Esophagus squamous epithelium (tissue), 5 donors: Measurements from ENCODE around the gene GIPC2. TPM values are rescaled to one million over a fixed set of nuclear protein-coding genes. Genes with fewer than 3 reads are reported as not detected.
"Not testable (repeated sequence)": the region's sequence is repeated elsewhere in the genome, so short reads cannot be mapped to it uniquely, and the experiment has no call there.

ENCODE experiments used
- DNase-seq: peaks from one replicate; lab custom pipeline; 2025; lab: John Stamatoyannopoulos, UW
- H3K27ac ChIP-seq, 4 donors: fragments of 200-600 bp; sonication (generic); one replicate each; pipeline ENCODE4 v1.5.1; 2016 to 2019; ENCODE audit warnings: mild to moderate bottlenecking in 1 of 4
- H3K27me3 ChIP-seq, 4 donors: fragments of 200-600 bp; sonication (generic); 1 replicate in 3 of 4; 2 replicates in 1 of 4; pipeline versions ENCODE4 v1.5.1 to v1.6.0; 2017 to 2021; ENCODE audit warnings: antibody characterized with exemption in 1 of 4
- H3K36me3 ChIP-seq, 3 donors: fragments of 200-600 bp; sonication (generic); one replicate each; pipeline ENCODE4 v1.5.1; 2016 to 2019
- H3K4me1 ChIP-seq, 3 donors: fragments of 200-600 bp; sonication (generic); one replicate each; pipeline ENCODE4 v1.5.1; 2017 to 2019
- H3K4me3 ChIP-seq, 4 donors: fragments of 200-600 bp; sonication (generic); 1 replicate in 3 of 4; 2 replicates in 1 of 4; pipeline ENCODE4 v1.5.1; 2016 to 2019; ENCODE audit warnings: mild to moderate bottlenecking in 2 of 4, moderate library complexity in 1 of 4
- H3K9me3 ChIP-seq, 3 donors: fragments of 200-600 bp; sonication (generic); one replicate each; pipeline ENCODE4 v1.5.1; 2016 to 2019
- POLR2A ChIP-seq, 4 donors: fragments of 450-650 bp; IDR thresholded peaks; one replicate each; pipeline ENCODE4 v1.6.1; 2017; ENCODE audit warnings: antibody characterized with exemption in 4 of 4, mild to moderate bottlenecking in 4 of 4, moderate library complexity in 3 of 4
- WGBS, 2 donors: methylation state at CpG; one replicate each; pipeline ENCODE4 v1.1.5; 2018; 5-methylcytosine and 5-hydroxymethylcytosine counted together
- intact Hi-C: fragments of 100-400 bp; cut with DNase I; formaldehyde crosslinking; loops from one replicate; pipeline ENCODE4 v1.15.0; 2022
- total RNA-seq, 4 donors: library from RNA; depleted of rRNA; stranded (reverse); fragments of >200 nt; gene quantifications; one replicate each; pipeline ENCODE4 v1.1.0, GENCODE V29; 2016
- TF ChIP-seq, protein P1 (sequence below), 6 experiments: fragments of 450-650 bp in 4 of 6; fragments of 200-600 bp in 2 of 6; sonication (generic) in 2 of 6; IDR thresholded peaks; one replicate each; pipeline ENCODE4 v1.5.1; 2016 to 2019; ENCODE audit warnings: antibody characterized with exemption in 6 of 6, mild to moderate bottlenecking in 4 of 6, moderate library complexity in 4 of 6
- donor health status: DM: yes; HTN: yes; CAD: no.

The GIPC2 gene
- total RNA-seq, 4 donors from 2014 or later, result 2.8 to 4.2 (median 3.7) TPM

DNA sequence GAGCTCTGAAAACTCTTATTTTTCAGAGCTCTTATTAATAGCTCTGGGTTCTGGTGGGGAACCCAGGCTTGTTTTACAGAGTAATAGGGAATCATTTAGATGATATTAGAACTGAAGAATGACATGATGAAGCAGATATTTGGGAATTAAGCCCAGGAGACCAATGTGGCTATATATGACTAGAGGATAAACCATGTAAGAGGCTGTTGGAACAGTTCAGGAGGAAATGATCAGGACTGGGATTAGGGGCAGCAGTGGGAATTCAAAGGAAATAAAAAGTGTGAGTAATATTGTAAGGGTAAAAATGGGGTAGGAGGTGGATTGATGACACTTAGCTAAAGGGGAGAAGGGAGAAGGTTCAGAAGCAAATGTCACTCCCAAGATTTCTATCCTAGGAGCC, 58.6 kb downstream of the GIPC2 start:
- TF ChIP-seq POLR2A (IDR thresholded peaks at IDR 0.05), result no peak
- TF ChIP-seq, protein P1, sequence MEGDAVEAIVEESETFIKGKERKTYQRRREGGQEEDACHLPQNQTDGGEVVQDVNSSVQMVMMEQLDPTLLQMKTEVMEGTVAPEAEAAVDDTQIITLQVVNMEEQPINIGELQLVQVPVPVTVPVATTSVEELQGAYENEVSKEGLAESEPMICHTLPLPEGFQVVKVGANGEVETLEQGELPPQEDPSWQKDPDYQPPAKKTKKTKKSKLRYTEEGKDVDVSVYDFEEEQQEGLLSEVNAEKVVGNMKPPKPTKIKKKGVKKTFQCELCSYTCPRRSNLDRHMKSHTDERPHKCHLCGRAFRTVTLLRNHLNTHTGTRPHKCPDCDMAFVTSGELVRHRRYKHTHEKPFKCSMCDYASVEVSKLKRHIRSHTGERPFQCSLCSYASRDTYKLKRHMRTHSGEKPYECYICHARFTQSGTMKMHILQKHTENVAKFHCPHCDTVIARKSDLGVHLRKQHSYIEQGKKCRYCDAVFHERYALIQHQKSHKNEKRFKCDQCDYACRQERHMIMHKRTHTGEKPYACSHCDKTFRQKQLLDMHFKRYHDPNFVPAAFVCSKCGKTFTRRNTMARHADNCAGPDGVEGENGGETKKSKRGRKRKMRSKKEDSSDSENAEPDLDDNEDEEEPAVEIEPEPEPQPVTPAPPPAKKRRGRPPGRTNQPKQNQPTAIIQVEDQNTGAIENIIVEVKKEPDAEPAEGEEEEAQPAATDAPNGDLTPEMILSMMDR (IDR thresholded peaks at IDR 0.05), result no peak
- H3K9me3 ChIP-seq, result no peaks in the 10 kb centered on the region
- no peak overlapping the region for H3K27ac ChIP-seq
- no peaks in the 10 kb centered on the region for H3K36me3 ChIP-seq
- DNase-seq, result no peak
- H3K27me3 ChIP-seq, result no peaks in the 10 kb centered on the region
- H3K4me3 ChIP-seq, result no peak overlapping the region
- intact Hi-C loops, result no loop called here
- no peaks in the 10 kb centered on the region for H3K4me1 ChIP-seq

DNA sequence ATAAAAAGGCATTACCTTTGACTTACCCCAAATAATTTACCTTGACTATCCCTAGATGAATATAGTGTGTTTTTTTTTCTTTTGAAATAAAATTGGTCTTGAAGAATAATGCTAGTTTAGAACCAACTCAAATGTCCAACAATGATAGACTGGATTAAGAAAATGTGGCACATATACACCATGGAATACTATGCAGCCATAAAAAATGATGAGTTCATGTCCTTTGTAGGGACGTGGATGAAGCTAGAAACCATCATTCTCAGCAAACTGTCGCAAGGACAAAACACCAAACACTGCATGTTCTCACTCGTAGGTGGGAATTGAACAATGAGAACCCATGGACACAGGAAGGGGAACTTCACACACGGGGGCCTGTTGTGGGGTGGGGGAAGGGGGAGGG, 63.9 kb downstream of the GIPC2 start:
- 68 to 84% methylated on average over 4 of the region's 4 CpGs for WGBS, 2 donors
- H3K4me1 ChIP-seq, result peaks cover 0 to 15% (median 4%) of the 10 kb centered on the region in 3 donors
- not testable (repeated sequence) for H3K36me3 ChIP-seq, H3K27ac ChIP-seq, DNase-seq, H3K4me3 ChIP-seq, H3K9me3 ChIP-seq, H3K27me3 ChIP-seq
- intact Hi-C loops, result loop anchor here (10.0 kb wide), 1 partner anchor 135 kb away; the partner anchor contains the start of gene FUBP1

DNA sequence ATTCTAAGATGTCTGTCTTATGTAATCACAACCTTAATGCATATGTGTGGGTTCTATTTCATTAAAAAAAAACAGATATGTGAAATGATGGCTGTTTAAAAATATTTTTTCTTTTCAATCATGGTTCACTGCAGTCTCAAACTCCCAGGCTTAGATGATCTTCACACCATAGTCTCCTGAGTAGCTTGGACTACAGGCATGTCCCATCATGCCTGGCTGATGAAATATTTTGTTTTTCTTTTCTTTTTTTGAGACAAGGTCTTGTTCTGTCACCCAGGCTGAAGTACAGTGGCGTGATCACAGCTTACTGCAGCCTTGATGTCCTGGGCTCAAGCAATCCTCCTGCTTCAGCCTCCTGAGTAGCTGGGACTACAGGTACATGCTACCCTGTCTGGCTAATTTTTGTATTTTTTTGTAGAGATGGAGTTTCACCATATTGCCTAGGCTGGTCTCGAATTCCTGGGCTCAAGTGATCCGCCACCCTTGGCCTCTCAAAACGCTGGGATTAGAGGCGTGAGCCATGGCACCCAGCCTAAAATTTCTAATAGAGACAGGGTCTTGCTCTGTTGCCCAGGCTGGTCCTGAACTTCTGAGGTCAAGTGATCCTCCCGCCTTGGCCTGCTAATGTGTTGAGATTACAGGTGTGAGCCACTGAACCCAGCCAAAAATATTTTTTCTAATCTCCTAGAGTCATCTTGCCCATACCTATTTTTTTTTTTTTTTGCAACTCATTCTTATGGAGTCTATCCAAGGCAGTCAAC, 67.6 kb downstream of the GIPC2 start:
- H3K27me3 ChIP-seq, result no peaks in the 10 kb centered on the region
- intact Hi-C loops, result loop anchor here (10.0 kb wide), 1 partner anchor 139 kb away; the partner anchor contains the start of gene FUBP1
- peak overlapping the region in 3 of 4 donors; percentile 45 to 72 (median 46) for H3K27ac ChIP-seq
- DNase-seq, result no peak
- TF ChIP-seq, protein P1 (IDR thresholded peaks at IDR 0.05), result no peak
- TF ChIP-seq POLR2A (IDR thresholded peaks at IDR 0.05), result no peak
- 68 to 83% methylated on average over 6 of the region's 6 CpGs for WGBS, 2 donors
- H3K4me3 ChIP-seq, result no peak overlapping the region
- peaks cover 0 to 15% (median 4%) of the 10 kb centered on the region in 3 donors for H3K4me1 ChIP-seq
- H3K9me3 ChIP-seq, result no peaks in the 10 kb centered on the region
- no peaks in the 10 kb centered on the region for H3K36me3 ChIP-seq

DNA sequence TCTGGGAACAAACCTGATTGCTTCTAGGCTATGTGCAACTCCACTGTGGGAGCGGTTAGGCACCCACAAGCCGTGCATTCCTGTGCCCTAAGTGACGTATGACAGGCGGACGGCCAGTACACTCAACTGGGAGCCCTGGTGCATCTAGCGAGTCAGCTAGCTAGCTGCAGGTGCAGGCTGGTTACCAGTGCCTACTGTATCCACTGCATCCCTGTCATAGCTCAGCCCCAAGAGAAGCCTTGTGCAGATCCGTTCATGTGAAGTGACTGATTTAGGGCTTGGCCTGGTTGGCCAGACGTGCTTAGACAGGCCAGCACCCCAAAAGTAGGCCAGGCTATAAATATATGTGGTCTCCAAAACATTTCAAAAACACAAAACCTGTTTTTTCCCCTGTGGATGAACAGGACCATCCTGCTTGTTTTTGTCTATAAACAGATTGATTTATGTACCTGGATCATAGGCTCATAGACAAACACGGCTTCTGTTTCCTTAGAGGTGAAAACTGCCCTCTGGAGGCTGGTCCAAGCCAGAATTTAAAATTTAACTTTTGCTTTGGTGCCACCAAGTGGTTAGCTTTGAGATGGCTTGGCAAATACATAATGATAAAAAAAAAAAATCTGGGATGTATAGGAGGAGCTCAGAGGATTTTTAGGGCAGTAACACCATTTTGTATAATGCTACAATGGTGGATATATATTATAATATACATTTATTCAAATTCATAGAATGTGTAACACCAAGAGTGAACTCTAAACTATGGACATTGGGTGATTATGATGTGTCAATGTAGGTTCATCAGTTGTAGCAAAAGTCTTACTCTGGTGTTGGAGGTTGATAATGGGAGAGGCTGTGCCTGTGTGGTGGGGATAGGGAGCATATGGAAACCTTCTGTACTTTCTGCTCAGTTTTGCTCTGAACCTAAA, 68.5 kb downstream of the GIPC2 start:
- TF ChIP-seq, protein P1 (IDR thresholded peaks at IDR 0.05), result peak; percentile 79 to 91 (median 88)
- TF ChIP-seq POLR2A (IDR thresholded peaks at IDR 0.05), result no peak
- Histone ChIP-seq H3K9me3 (no peaks in the 10 kb centered on the region), H3K27ac (peak overlapping the region; percentile 42 to 72 (median 46)), H3K4me3 (no peak overlapping the region), H3K27me3 (no peaks in the 10 kb centered on the region), H3K4me1 (peaks cover 0 to 15% (median 4%) of the 10 kb centered on the region in 3 donors), H3K36me3 (no peaks in the 10 kb centered on the region)
- intact Hi-C loops, result loop anchor here (10.0 kb wide), 1 partner anchor 139 kb away; the partner anchor contains the start of gene FUBP1
- DNase-seq, result no peak
- 38 to 48% methylated on average over 7 to 9 of the region's 9 CpGs for WGBS, 2 donors

DNA sequence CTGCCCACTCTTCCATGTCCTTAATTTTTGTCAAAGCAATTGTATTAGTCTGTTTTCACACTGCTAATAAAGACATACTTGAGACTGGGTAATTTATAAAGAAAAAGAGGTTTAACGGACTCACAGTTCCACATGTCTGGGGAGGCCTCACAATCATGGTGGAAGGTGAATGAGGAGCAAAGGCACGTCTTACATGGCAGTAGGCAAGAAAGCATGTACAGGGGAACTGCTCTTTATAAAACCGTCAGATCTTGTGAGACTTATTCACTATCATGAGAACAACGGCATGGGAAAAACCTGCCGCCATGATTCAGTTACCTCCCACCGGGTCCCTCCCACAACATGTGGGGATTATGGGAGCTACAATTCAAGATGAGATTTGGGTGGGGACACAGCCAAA, 74.7 kb downstream of the GIPC2 start:
- H3K4me1 ChIP-seq, H3K36me3 ChIP-seq, H3K27me3 ChIP-seq, intact Hi-C loops, H3K9me3 ChIP-seq, H3K4me3 ChIP-seq, H3K27ac ChIP-seq, DNase-seq: not testable (repeated sequence)
- WGBS, 2 donors, result 95 to 97% methylated on average over 6 of the region's 6 CpGs
